GM23338 (cell line): ENCODE results near the gene SMARCA2.

ENCODE experiments used
- CREB1 ChIP-seq: fragments of 250-450 bp; sonication (Bioruptor Pico); IDR thresholded peaks from 2 replicates; pipeline ENCODE4 v1.5.0; 2020; ENCODE audit warnings: low read depth, mild to moderate bottlenecking, moderate library complexity
- CTCF ChIP-seq, 2 experiments: fragments of 200-600 bp in 1 of 2; sonication (generic) in 1 of 2; conservative IDR thresholded peaks; 2 replicates each; pipeline versions ENCODE4 v1.5.1 to v1.6.1; 2016 to 2017; ENCODE audit warnings: antibody characterized with exemption in 2 of 2, low read depth in 2 of 2, mild to moderate bottlenecking in 2 of 2, moderate library complexity in 1 of 2
- ETS1 ChIP-seq: IDR thresholded peaks from 2 replicates; pipeline ENCODE4 v1.6.1; 2016; ENCODE audit warnings: antibody characterized with exemption
- EZH2 ChIP-seq: fragments of 200-600 bp; sonication (generic); IDR thresholded peaks from one replicate; pipeline ENCODE4 v1.8.0; 2017; ENCODE audit warnings: antibody characterized with exemption, mild to moderate bottlenecking, low read depth; ENCODE audit not compliant: unreplicated experiment
- EZH2phosphoT487 ChIP-seq: fragments of 200-600 bp; sonication (generic); IDR thresholded peaks from one replicate; pipeline ENCODE4 v1.8.1; 2018; ENCODE audit warnings: antibody characterized with exemption; ENCODE audit not compliant: unreplicated experiment
- JUNB ChIP-seq: IDR thresholded peaks from one replicate; pipeline ENCODE4 v1.6.1; 2016; ENCODE audit warnings: antibody characterized with exemption; ENCODE audit not compliant: unreplicated experiment
- NANOG ChIP-seq: IDR thresholded peaks from 2 replicates; pipeline ENCODE4 v1.6.1; 2016; ENCODE audit warnings: antibody characterized with exemption, borderline replicate concordance
- POLR2AphosphoS5 ChIP-seq: IDR thresholded peaks from 2 replicates; pipeline ENCODE4 v1.6.1; 2016; ENCODE audit warnings: antibody characterized with exemption, low read depth
- REST ChIP-seq: IDR thresholded peaks from one replicate; pipeline ENCODE4 v1.6.1; 2018; ENCODE audit warnings: antibody characterized with exemption; ENCODE audit not compliant: unreplicated experiment
- ZNF331 ChIP-seq: fragments of 250-450 bp; sonication (Bioruptor Pico); IDR thresholded peaks from 2 replicates; pipeline ENCODE4 v1.5.0; 2020; ENCODE audit warnings: low read depth, mild to moderate bottlenecking, moderate library complexity
- ZNF462 ChIP-seq: fragments of 250-450 bp; sonication (Bioruptor Pico); IDR thresholded peaks from 2 replicates; pipeline ENCODE4 v1.5.0; 2020; ENCODE audit warnings: mild to moderate bottlenecking, moderate library complexity

- TF ChIP-seq CTCF (conservative IDR thresholded peaks at IDR 0.05; ENCODE audit: low read depth in 2 of 2) (no peak), EZH2 (no peak), EZH2phosphoT487 (no peak), POLR2AphosphoS5 (no peak), ZNF331 (no peak), REST (no peak), ZNF462 (CRISPR knock-in tag) (no peak), JUNB (no peak), NANOG (no peak), CREB1 (CRISPR knock-in tag) (no peak), ETS1 (no peak)
These were observed 42.5 kb upstream of the SMARCA2 start for GRCh38 chr9:1972672-1973071.
